A549 (cell line): ENCODE measurements around the gene SLC2A2. TPM values are rescaled to one million over a fixed set of nuclear protein-coding genes. Genes with fewer than 3 reads are reported as not detected.

ENCODE experiments used
- ATAC-seq, 2 experiments: fragments of 200-7000 bp in 1 of 2; fragments of >200 bp in 1 of 2; cut with Nextera tagmentation in 1 of 2; cut with Tn5 transposase in 1 of 2; 3 replicates each; pipeline versions ENCODE4 v1.8.0 to v1.9.1; 2018 to 2020; ENCODE audit warnings: mild to moderate bottlenecking in 1 of 2, moderate library complexity in 1 of 2
- CTCF ChIA-PET: fragments of 300-600 bp; sonication (Branson Sonifier 250); formaldehyde crosslinking; extraction: SDS; loops from one replicate; lab custom pipeline; 2021; ENCODE audit warnings: antibody characterized with exemption, inconsistent platforms; lab: Yijun Ruan, JAX
- POLR2A ChIA-PET: fragments of 350-600 bp; formaldehyde crosslinking; extraction: SDS; loops from one replicate; lab custom pipeline; 2021; ENCODE audit warnings: antibody characterized with exemption, inconsistent platforms; lab: Yijun Ruan, JAX
- DNase-seq, 2 experiments: peaks; one replicate each; pipeline versions ENCODE4 v3.0.0 to v3.0.0-alpha.2; 2011 to 2016; ENCODE audit warnings: low read depth in 1 of 2, low spot score in 1 of 2
- FAIRE-seq: peaks from 2 replicates; lab custom pipeline; 2011; peaks lifted over from hg19 to GRCh38; lab: Jason Lieb, UNC
- H3K27ac ChIP-seq, 2 experiments: fragments of >200 bp; sonication (Bioruptor Twin); formaldehyde crosslinking; 3 replicates each; pipeline ENCODE4 v1.5.1; 2016 to 2017
- H3K4me1 ChIP-seq: fragments of >200 bp; sonication (Bioruptor Twin); formaldehyde crosslinking; 3 replicates; pipeline ENCODE4 v1.6.1; 2016
- H3K4me2 ChIP-seq: fragments of >200 bp; sonication (Bioruptor Twin); formaldehyde crosslinking; 3 replicates; pipeline ENCODE4 v1.6.1; 2016
- H3K4me3 ChIP-seq: fragments of >200 bp; sonication (Bioruptor Twin); formaldehyde crosslinking; 3 replicates; pipeline ENCODE4 v1.5.1; 2016
- H3K9me3 ChIP-seq: fragments of >200 bp; sonication (Bioruptor Twin); formaldehyde crosslinking; 3 replicates; pipeline ENCODE4 v1.6.1; 2016
- CBX2 ChIP-seq: fragments of 200-600 bp; sonication (generic); IDR thresholded peaks from 2 replicates; pipeline ENCODE4 v1.6.1; 2016; ENCODE audit warnings: low read depth, mild to moderate bottlenecking, borderline replicate concordance
- CEBPB ChIP-seq, 2 experiments: fragments of >200 bp in 1 of 2; sonication (Bioruptor Twin) in 1 of 2; formaldehyde crosslinking in 1 of 2; IDR thresholded peaks; 2 replicates each; pipeline ENCODE4 v1.6.1; 2012 to 2016
- EHMT2 ChIP-seq: fragments of 200-600 bp; sonication (generic); IDR thresholded peaks from 2 replicates; pipeline ENCODE4 v1.6.1; 2016; ENCODE audit warnings: antibody characterized with exemption, low read depth, mild to moderate bottlenecking, moderate library complexity
- EP300 ChIP-seq, 2 experiments: fragments of >200 bp; sonication (Bioruptor Twin); formaldehyde crosslinking; IDR thresholded peaks; 2 replicates in 1 of 2; 3 replicates in 1 of 2; pipeline ENCODE4 v1.6.1; 2016 to 2017
- FOSL2 ChIP-seq, 2 experiments: fragments of 450-650 bp in 1 of 2; fragments of >200 bp in 1 of 2; sonication (Bioruptor Twin) in 1 of 2; formaldehyde crosslinking; IDR thresholded peaks; 2 replicates each; pipeline versions ENCODE4 v1.5.0 to v1.6.1; 2016 to 2020; ENCODE audit warnings: mild to moderate bottlenecking in 1 of 2, moderate library complexity in 1 of 2
- FOXS1 ChIP-seq: fragments of 250-450 bp; sonication (Bioruptor Pico); IDR thresholded peaks from 2 replicates; pipeline ENCODE4 v1.5.0; 2020; ENCODE audit warnings: mild to moderate bottlenecking, moderate library complexity
- GATA3 ChIP-seq: IDR thresholded peaks from 2 replicates; pipeline ENCODE4 v1.6.1; 2012; ENCODE audit warnings: borderline replicate concordance
- HEYL ChIP-seq: fragments of 250-450 bp; sonication (Bioruptor Pico); IDR thresholded peaks from 2 replicates; pipeline ENCODE4 v1.8.0; 2021; ENCODE audit warnings: mild to moderate bottlenecking, moderate library complexity
- HOXB13 ChIP-seq: fragments of 250-450 bp; sonication (Bioruptor Pico); IDR thresholded peaks from 2 replicates; pipeline ENCODE4 v1.5.0; 2020; ENCODE audit warnings: low read depth, mild to moderate bottlenecking, moderate library complexity
- JUN ChIP-seq, 2 experiments: fragments of >200 bp; sonication (Bioruptor Twin); formaldehyde crosslinking; IDR thresholded peaks; 2 replicates in 1 of 2; 3 replicates in 1 of 2; pipeline ENCODE4 v1.6.1; 2016 to 2017
- JUNB ChIP-seq: fragments of >200 bp; sonication (Bioruptor Twin); formaldehyde crosslinking; IDR thresholded peaks from 2 replicates; pipeline ENCODE4 v1.6.1; 2016
- KDM1A ChIP-seq: fragments of 200-600 bp; sonication (generic); IDR thresholded peaks from 2 replicates; pipeline ENCODE4 v1.6.1; 2016; ENCODE audit warnings: low read depth, mild to moderate bottlenecking
- MAFK ChIP-seq: fragments of 450-650 bp; IDR thresholded peaks from 2 replicates; pipeline ENCODE4 v1.6.1; 2014; ENCODE audit not compliant: partially characterized antibody
- MYC ChIP-seq: IDR thresholded peaks from 2 replicates; pipeline ENCODE4 v1.6.1; 2012; ENCODE audit warnings: mild to moderate bottlenecking, inconsistent platforms, low read length, improper control_type of control experiment, borderline replicate concordance
- NPAS2 ChIP-seq: fragments of 250-450 bp; sonication (Bioruptor Pico); IDR thresholded peaks from 2 replicates; pipeline ENCODE4 v1.8.0; 2022; ENCODE audit warnings: mild to moderate bottlenecking, moderate library complexity, borderline replicate concordance
- POLR2A ChIP-seq: IDR thresholded peaks from 2 replicates; pipeline ENCODE4 v1.6.1; 2012; ENCODE audit warnings: mild to moderate bottlenecking, low read length
- RAD21 ChIP-seq, 2 experiments: fragments of >200 bp in 1 of 2; sonication (Bioruptor Twin) in 1 of 2; formaldehyde crosslinking in 1 of 2; IDR thresholded peaks in 1 of 2; conservative IDR thresholded peaks in 1 of 2; 2 replicates in 1 of 2; 3 replicates in 1 of 2; pipeline ENCODE4 v1.6.1; 2012 to 2018; ENCODE audit warnings: inconsistent platforms in 1 of 2
- RFX5 ChIP-seq: fragments of 450-650 bp; IDR thresholded peaks from 2 replicates; pipeline ENCODE4 v1.7.1; 2014; ENCODE audit warnings: antibody characterized with exemption, mild to moderate bottlenecking, moderate library complexity
- SMC3 ChIP-seq: fragments of >200 bp; sonication (Bioruptor Twin); formaldehyde crosslinking; IDR thresholded peaks from 3 replicates; pipeline ENCODE4 v1.6.1; 2018; ENCODE audit warnings: inconsistent platforms
- ZC3H11A ChIP-seq: fragments of 450-650 bp; IDR thresholded peaks from 2 replicates; pipeline ENCODE4 v1.6.1; 2014; ENCODE audit warnings: antibody characterized with exemption, mild to moderate bottlenecking
- WGBS: methylation state at CpG from one replicate; pipeline ENCODE4 v1.1.6; 2017; ENCODE audit errors: missing lambda C conversion rate; 5-methylcytosine and 5-hydroxymethylcytosine counted together
- polyA plus RNA-seq, 4 experiments: library from polyadenylated mRNA; depleted of rRNA in 3 of 4; stranded (reverse); fragments of >200 nt; fragmentation: RNase III in 1 of 4; extraction: RNeasy Plus Mini Kit Qiagen cat#74134 plus additional on column Dnase treatment in 1 of 4; gene quantifications; 2 replicates in 3 of 4; 3 replicates in 1 of 4; pipeline ENCODE4 v1.2.3, GENCODE V29; 2011 to 2017
- TF ChIP-seq, protein P1 (sequence below): IDR thresholded peaks from 2 replicates; pipeline ENCODE4 v1.6.1; 2012; ENCODE audit warnings: low read depth, borderline replicate concordance
- TF ChIP-seq, protein P2 (sequence below): fragments of 150-350 bp; IDR thresholded peaks from 2 replicates; pipeline ENCODE4 v1.6.1; 2014; ENCODE audit warnings: low read depth, mild to moderate bottlenecking, low read length
- TF ChIP-seq, protein P3 (sequence below): IDR thresholded peaks from 2 replicates; pipeline ENCODE4 v1.6.1; 2012
- TF ChIP-seq, protein P4 (sequence below): fragments of >200 bp; sonication (Bioruptor Twin); formaldehyde crosslinking; IDR thresholded peaks from 2 replicates; pipeline ENCODE4 v1.6.1; 2016
- TF ChIP-seq, protein P5 (sequence below): fragments of >200 bp; sonication (Bioruptor Twin); formaldehyde crosslinking; IDR thresholded peaks from 3 replicates; pipeline ENCODE4 v1.6.1; 2016

The SLC2A2 gene
- polyA plus RNA-seq, 2 of the 4 experiments (the other 2 are of a cell fraction) = not detected

DNA sequence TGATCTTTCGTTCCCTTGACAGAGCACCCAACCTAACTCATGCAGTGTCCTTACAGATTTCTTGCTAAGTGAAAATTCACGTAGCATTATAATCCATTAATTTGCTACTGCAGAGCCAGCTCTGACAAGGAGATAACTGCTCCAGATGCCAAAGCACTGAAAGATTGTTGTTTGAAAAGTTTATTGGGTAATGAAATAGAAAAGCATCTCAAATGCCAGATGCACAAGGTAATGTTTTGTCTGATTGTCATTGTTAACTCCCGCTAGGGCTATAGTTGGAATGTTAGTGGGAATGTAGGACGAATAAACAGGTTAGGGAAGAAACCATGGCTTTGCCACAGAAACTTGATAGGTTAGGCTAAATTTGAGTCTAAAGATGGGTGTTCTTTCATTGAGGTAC lies 20.2 kb upstream of the SLC2A2 start (continued):
- TF ChIP-seq MYC (no peak), EP300 (IDR thresholded peaks at IDR 0.05) (no peak), CBX2 (no peak), ZC3H11A (no peak)

DNA sequence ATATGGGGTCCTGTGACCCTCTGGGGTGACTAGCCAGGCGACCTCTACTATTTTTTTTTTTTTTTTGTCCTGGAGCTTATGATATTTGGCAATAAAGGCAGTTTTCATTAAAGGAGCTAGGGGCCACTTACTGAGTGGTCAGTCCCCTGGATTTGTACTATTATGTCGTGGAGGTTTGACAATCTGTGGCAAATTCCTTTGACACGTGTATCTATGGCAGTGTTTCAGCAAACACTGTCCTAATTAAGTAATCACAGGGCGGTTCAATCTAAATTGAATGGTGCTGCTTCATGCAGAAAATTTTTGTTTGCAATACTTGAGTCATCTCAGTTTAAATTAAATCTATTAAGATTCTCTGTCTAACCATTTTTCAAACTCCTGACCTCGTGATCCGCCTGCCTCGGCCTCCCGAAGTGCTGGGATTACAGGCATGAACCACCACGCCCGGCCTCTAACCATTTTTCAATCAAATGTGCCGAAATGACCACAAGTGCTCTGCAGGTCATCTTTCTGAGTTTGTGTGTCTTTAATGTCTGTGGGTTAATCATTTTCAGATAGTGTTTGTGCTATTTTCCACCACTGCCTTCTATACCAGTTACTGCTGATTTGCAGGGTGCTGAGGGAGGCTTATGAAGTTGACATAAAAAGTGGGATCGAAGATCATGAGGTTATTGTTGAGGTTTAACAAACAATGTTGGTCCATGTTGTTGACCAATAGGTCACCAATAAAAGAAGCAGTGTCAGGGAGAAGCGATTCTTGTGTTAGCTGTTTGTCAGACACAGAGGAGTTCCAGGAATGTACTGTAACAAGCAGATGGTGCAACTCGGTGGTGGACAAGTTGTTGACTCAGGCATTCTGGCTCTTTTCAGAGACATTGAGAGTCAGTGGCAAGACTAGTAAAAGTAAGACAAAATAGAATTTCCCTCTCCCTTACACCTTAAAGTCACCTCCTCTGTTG lies 18.6 kb upstream of the SLC2A2 start:
- CTCF ChIA-PET = interaction anchor here (1.0 kb wide), 1 partner anchor 138 kb away, joined by 3 read pairs; no protein-coding TSS in a partner anchor
- peak; percentile 82 to 85 for ATAC-seq
- Histone ChIP-seq H3K27ac (peak overlapping the region; percentile 72 to 85), H3K4me3 (no peak overlapping the region), H3K4me1 (peaks cover 34% of the 10 kb centered on the region), H3K9me3 (no peaks in the 10 kb centered on the region), H3K4me2 (peak overlapping the region; percentile 70)
- no peak for FAIRE-seq
- peak; percentile 5 to 81 for DNase-seq
- TF ChIP-seq POLR2A = no peak
- no peak for TF ChIP-seq SMC3
- TF ChIP-seq, protein P1, sequence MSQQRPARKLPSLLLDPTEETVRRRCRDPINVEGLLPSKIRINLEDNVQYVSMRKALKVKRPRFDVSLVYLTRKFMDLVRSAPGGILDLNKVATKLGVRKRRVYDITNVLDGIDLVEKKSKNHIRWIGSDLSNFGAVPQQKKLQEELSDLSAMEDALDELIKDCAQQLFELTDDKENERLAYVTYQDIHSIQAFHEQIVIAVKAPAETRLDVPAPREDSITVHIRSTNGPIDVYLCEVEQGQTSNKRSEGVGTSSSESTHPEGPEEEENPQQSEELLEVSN = peak; percentile 48; the same call in 1 of the 2 replicates
- TF ChIP-seq KDM1A = no peak
- TF ChIP-seq, protein P2, sequence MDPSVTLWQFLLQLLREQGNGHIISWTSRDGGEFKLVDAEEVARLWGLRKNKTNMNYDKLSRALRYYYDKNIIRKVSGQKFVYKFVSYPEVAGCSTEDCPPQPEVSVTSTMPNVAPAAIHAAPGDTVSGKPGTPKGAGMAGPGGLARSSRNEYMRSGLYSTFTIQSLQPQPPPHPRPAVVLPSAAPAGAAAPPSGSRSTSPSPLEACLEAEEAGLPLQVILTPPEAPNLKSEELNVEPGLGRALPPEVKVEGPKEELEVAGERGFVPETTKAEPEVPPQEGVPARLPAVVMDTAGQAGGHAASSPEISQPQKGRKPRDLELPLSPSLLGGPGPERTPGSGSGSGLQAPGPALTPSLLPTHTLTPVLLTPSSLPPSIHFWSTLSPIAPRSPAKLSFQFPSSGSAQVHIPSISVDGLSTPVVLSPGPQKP = no peak
- no peak for TF ChIP-seq NPAS2 (CRISPR knock-in tag)
- peak; percentile 62 to 76; a peak in 3 of 4 replicates for TF ChIP-seq CEBPB (IDR thresholded peaks at IDR 0.05)
- TF ChIP-seq, protein P3, sequence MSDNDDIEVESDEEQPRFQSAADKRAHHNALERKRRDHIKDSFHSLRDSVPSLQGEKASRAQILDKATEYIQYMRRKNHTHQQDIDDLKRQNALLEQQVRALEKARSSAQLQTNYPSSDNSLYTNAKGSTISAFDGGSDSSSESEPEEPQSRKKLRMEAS = peak; percentile 59; the same call in 1 of the 2 replicates
- peak; percentile 65 for TF ChIP-seq MAFK
- TF ChIP-seq RAD21 (conservative IDR thresholded peaks at IDR 0.05 in 1 of 2, IDR thresholded peaks at IDR 0.05 in 1 of 2) = peak in 1 of 2 experiments; percentile 44; a peak in 3 of 5 replicates
- TF ChIP-seq JUN (IDR thresholded peaks at IDR 0.05) = peak in 1 of 2 experiments; percentile 46; a peak in 1 of 5 replicates
- no peak for TF ChIP-seq FOSL2 (IDR thresholded peaks at IDR 0.05)
- TF ChIP-seq FOSL2 (CRISPR knock-in tag; IDR thresholded peaks at IDR 0.05) = peak; percentile 17; the same call in 1 of the 2 replicates
- TF ChIP-seq, protein P4, sequence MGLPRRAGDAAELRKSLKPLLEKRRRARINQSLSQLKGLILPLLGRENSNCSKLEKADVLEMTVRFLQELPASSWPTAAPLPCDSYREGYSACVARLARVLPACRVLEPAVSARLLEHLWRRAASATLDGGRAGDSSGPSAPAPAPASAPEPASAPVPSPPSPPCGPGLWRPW = no peak
- TF ChIP-seq RFX5 = no peak
- TF ChIP-seq, protein P5, sequence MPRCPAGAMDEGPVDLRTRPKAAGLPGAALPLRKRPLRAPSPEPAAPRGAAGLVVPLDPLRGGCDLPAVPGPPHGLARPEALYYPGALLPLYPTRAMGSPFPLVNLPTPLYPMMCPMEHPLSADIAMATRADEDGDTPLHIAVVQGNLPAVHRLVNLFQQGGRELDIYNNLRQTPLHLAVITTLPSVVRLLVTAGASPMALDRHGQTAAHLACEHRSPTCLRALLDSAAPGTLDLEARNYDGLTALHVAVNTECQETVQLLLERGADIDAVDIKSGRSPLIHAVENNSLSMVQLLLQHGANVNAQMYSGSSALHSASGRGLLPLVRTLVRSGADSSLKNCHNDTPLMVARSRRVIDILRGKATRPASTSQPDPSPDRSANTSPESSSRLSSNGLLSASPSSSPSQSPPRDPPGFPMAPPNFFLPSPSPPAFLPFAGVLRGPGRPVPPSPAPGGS = no peak
- TF ChIP-seq HOXB13 (CRISPR knock-in tag) = no peak
- TF ChIP-seq HEYL = no peak
- TF ChIP-seq JUNB = no peak
- TF ChIP-seq EP300 (IDR thresholded peaks at IDR 0.05) = peak in 1 of 2 experiments; percentile 62; a peak in 2 of 5 replicates
- no peak for TF ChIP-seq EHMT2
- peak; percentile 62 for TF ChIP-seq GATA3
- no peak for TF ChIP-seq FOXS1 (CRISPR knock-in tag)
- POLR2A ChIA-PET = no interaction called here
- 12% methylated on average over 14 of the region's 14 CpGs for WGBS
